HG02840 (cell line): ENCODE measurements around the gene FAM163B.

Source experiments
- ATAC-seq: cut with Tn5 transposase; IDR thresholded peaks from one replicate; pipeline ENCODE4 v1.9.1; 2021; ENCODE audit warnings: mild to moderate bottlenecking, moderate library complexity, moderate number of reproducible peaks; ENCODE audit not compliant: unreplicated experiment, low FRiP score

The FAM163B gene

DNA sequence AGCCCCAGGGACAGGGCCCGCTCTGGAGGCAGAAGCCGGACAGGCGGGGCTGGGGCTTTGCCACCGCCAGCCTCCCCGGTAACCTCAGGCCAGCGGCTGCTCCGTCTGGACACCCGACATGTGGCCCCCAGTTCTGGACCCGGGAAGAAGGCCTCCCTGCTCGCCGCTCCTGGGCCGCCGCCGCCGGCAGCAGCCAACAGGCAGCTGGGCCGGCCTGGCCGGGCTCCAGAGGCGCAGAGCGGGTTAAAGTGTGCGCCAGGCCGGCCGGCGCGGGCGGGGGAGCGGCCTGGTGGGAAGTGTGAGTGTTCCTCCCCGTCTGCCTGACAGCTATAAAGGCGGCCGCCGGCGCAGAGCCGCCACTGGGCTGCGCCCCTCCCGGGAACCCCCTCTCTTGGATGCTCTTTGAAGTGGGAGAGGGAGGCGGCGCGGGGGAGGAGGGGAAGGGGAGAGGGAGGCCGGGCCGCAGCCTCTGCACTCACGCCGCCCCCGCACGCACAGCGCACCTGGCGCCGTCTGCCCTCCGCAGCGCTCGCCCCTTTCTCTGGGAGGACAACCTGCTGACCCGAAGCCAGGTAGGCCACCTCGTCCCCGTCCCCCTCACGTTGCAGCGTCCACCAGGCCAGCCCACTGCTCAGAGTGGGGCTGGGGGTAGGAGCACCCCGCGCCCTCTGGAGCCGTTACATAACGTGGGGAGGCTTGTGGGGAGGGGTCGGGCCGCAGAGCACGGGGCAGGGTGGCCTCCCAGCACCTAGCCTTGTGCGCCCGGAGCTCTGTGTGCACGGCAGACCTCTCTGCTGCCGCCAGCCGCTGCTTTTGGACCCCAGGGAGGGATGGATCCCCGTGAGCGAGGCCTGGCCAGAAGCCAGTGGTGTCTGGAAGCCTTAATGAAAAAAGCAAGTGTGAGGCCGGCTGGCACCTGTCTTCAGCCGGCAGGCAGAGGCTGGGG is 74.6 kb downstream of the FAM163B start, which contains the start of gene ADAMTSL2:
TSS of gene ADAMTSL2 (plus strand) at position 359 of the 946 bp plus-strand sequence. CDS start 2,009 bp downstream, outside the sequence.
- no peak for ATAC-seq

DNA sequence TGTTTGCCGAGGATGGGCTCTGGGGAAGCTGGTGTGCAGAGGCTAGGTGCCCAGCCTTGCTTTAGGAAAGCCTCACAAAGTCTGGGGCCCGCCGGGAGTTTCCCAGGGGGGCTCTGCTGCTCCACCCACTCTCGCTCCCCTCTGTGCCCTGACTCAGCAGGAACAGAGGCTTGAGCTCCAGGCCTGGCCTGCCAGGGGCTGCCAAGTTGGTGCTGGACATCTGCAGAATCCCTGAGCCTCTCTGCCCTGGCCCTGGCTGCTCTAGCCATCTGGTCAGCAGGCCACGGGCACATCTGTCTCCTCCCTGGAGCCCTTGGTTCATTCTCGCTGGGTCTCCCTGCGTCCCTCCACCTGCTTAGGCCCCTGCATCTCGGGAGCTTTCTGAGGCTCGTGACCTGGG is 75.3 kb downstream of the FAM163B start:
- ATAC-seq, result no peak

DNA sequence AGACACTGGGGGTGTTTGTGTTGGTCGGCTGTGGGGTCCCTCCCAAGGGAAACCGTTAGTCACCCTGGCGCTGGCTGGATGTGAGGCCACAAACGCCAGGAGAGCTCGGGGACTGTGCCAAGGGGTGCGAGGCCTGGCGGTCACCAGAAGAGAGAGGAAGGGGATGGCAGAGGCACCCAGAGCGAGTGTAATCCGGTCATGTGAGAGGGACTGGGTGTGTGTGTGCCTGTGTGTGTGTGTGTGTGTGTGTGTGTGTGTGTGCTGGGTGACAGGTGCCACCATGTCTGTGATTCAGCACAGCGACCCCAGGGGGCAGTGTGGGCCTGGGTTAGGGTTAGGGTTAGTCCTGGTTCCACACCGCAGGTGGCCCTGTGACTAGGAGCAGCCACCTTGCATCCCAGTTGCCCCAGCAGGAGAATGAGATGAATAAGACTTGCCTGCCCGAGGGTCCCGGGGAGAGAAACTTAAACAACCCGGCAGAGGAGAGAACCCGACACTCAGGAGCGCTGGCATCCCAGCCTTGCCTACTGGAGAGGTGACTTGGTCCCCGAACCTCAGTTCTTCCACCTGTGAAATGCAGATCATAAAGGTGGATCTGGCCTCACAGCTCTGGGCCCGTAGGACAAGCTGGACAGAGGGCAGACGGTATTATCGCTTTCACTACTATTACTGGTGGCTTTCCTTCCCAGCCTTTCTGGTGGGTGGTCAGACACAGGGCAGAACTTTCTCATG is 76.1 kb downstream of the FAM163B start:
- no peak for ATAC-seq

DNA sequence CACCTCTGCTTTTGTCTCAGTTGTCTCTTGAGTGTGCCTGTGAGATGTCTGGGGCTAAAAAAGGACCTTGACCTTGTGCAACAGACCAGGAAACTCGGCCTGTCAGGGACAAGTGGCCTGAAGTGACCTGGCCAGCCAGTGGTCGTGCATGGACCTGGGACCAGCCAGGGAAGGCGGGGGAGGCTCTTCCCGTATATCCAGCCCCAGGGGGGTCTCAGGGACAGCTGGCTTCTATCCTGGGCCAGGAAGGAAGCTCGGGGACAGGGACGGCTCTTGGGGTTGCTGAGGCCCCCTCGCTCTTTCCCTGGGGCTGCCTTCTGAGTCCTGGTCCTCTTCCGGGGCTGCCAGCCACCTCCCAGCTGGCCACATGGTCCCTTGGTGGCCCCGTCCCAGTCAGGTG is 77.9 kb downstream of the FAM163B start:
- ATAC-seq, result no peak

DNA sequence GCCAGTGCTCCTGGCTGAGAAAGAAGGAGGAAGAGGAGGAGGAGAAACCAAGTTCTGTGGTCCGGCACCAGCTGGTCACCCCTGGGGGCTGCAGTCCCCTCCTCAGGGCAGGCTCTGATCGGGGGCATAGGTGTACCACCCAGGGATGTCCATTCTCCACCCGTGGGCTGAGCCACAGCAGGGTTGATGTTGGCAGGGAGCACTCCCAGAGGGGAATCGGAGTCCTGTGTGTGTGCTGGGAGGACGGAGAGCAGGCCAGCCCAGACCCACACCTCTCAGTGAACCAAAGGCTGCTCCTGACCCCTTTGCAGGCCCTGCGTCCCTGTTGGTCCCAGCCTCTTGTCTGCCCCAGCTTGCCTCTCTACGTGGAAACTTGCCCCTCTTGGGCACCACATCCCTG is 79.3 kb downstream of the FAM163B start:
- ATAC-seq, result no peak

DNA sequence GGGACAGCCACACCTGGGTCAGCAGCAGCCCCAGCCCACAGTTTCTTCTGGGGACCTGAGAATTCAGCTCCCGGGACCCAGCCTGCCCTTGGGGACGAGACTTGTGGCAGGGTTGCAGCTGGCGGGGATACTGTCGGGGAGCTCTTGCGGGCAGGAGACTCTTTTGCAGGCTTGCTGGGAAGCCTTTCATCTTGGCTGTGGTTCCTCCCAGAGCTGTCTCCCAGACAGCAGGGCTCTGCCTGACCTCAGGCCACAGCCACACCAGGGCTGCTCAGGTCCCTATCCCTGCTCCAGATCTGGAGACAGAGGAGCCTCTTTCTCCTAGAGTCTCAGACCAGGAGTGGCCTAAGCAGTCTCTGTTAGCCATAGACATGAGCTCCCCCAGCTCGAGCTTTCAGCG is 79.7 kb downstream of the FAM163B start:
- no peak for ATAC-seq

DNA sequence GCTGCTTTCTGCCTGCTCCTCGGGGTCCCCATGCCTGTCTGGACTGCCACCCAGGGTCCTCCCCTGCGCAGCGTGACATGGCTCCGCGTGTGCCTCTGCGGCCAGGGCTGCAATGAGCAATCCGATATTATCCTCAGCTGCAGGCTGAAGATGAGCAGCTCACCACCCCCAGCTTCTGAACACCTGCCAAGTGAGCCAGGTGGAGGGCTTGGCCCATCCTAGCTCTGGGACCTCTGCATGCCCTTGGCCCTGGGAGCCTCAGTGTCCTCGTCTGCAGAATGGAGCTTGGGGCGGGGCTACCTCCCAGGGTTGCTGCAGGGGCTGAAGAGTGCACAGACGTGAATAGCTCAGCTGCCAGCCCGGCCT is 80.3 kb downstream of the FAM163B start:
- no peak for ATAC-seq

DNA sequence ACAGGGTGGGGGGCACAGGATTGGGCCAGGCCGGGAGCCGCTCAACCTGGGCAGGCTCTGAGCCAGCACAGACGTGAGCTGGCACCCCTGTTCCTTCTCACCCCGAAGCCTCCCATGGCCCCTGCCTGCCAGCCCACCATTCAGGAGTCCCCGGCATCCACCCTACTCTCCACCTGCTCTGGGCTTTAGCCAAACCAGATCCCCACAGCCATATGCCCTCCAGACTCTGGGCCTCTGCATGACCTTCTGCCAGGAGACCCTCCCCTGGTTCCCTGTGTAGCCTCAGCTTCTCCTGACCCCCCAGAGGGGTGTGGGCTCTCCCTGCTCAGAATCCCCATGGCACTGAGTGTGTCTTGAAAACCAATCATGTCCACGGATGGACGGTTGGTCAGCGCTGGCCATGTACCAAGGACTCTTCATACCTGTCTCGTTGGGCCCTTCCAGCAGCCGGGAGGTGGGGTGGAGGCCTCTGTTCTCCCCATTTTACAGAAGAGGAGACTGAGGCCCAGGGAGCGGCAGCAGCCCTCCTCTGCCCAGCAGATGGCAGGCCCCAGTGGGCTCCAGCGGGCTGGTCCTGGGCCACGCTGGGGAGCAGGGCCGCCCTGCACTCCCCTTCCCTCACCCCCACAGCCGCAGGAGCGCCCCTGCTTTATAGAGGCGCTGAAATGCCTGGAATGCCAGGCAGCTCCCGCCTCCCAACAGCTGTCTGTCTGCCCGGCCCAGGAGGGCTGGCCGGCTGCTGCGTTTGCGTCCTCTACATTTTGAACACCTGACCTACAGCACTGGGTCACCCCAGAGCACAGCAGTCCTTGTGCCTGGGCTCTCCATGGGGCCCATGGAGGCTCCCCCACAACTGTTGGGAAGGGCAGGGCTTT is 81.0 kb downstream of the FAM163B start:
- no peak for ATAC-seq

DNA sequence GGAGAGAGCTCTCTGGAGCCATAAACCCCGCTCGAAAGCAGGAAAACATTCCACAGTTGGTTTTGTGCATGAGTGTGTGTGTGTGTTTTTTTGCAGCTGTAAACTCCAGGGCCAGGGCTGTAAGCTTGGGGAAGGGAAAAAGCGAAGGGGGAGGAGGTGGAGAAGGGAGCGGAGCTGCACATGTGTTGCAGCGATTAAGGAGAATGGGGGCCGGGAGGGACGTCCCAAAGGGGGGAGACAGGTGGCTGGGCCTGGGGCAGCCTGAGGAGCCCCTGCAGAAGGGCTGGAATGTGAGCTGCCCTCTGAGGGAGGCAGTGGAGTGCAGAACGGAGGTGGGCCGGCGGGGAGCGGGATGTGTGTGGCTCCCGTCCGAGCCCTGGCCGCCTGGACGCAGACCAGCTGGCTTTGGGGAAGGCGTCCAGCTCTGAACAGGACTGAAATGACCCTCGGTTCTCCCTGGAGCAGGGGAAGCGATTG is 81.7 kb downstream of the FAM163B start:
- ATAC-seq, result no peak
